ENCODE measurements around the gene PEX5L. TPM values are rescaled to one million over a fixed set of nuclear protein-coding genes. Genes with fewer than 3 reads are reported as not detected.
A peak's percentile ranks its signal among the peaks of the same experiment; 100 is the strongest.

PEX5L gene
- polyA plus RNA-seq, 1 of the 3 experiments (the other 2 are of a cell fraction) = not detected

GRCh38 chr3:179865861-179866505 lies 170.8 kb downstream of the PEX5L start:
- no peak for TF ChIP-seq RFX5 (IDR thresholded peaks at IDR 0.05; ENCODE audit: low read length)
- TF ChIP-seq FOXM1 (IDR thresholded peaks at IDR 0.05; ENCODE audit: low read depth) = no peak
- no peak; the same call in 1 of the 2 replicates for TF ChIP-seq GATA2 (CRISPR knock-in tag; IDR thresholded peaks at IDR 0.05)
- no peak for TF ChIP-seq MEF2A (IDR thresholded peaks at IDR 0.05; ENCODE audit: borderline replicate concordance, low read depth)
- TF ChIP-seq TEAD4 (IDR thresholded peaks at IDR 0.05; ENCODE audit: borderline replicate concordance, insufficient read depth) = no peak
- no peak for TF ChIP-seq RXRA (IDR thresholded peaks at IDR 0.05; ENCODE audit: borderline replicate concordance, low read depth)
- TF ChIP-seq NRF1 (IDR thresholded peaks at IDR 0.05; ENCODE audit: low read depth, low read length) = no peak
- no peak for TF ChIP-seq TAF1 (IDR thresholded peaks at IDR 0.05; ENCODE audit: borderline replicate concordance, low read depth, low read length)
- TF ChIP-seq CTCF (IDR thresholded peaks at IDR 0.05) = no peak
- TF ChIP-seq SMC3 (IDR thresholded peaks at IDR 0.05; ENCODE audit: low read depth, low read length) = no peak
- TF ChIP-seq YY1 (IDR thresholded peaks at IDR 0.05; ENCODE audit: low read depth) = no peak
- TF ChIP-seq MAX (IDR thresholded peaks at IDR 0.05; ENCODE audit: low read depth) = no peak
- no peak for TF ChIP-seq JUND (IDR thresholded peaks at IDR 0.05)
- no peak for TF ChIP-seq ELF1 (IDR thresholded peaks at IDR 0.05)
- no peak for TF ChIP-seq FOSL2 (IDR thresholded peaks at IDR 0.05; ENCODE audit: borderline replicate concordance, low read depth)
- TF ChIP-seq RAD21 (IDR thresholded peaks at IDR 0.05; ENCODE audit: low read length) = no peak
- no peak for TF ChIP-seq TCF12 (IDR thresholded peaks at IDR 0.05)
- no peak for TF ChIP-seq POLR2AphosphoS5 (IDR thresholded peaks at IDR 0.05; ENCODE audit: low read depth, low read length)
- Histone ChIP-seq H3K4me1 (ENCODE audit: control insufficient read depth in 1 of 2, insufficient read depth in 2 of 2, low read depth in 1 of 2, low read length in 1 of 2) (peaks cover 0 to 2% of the 10 kb centered on the region in 2 experiments; a peak in 1 of 4 replicates), H3K9me2 (no peaks in the 10 kb centered on the region), H3K27ac (ENCODE audit: low read depth in 2 of 2, low read length in 1 of 2) (no peak overlapping the region), H3K27me3 (ENCODE audit: insufficient read depth) (no peaks in the 10 kb centered on the region), H4K20me1 (ENCODE audit: insufficient read depth) (no peaks in the 10 kb centered on the region), H3F3A (replicated peaks; ENCODE audit: insufficient read depth) (no peaks in the 10 kb centered on the region), H3K79me2 (ENCODE audit: insufficient read depth) (no peaks in the 10 kb centered on the region), H3K4me3 (ENCODE audit: low read depth in 2 of 2, low read length in 1 of 2) (no peak overlapping the region), H3K4me2 (no peak overlapping the region), H3K9me3 (no peaks in the 10 kb centered on the region), H3K9ac (no peak overlapping the region), H3K36me3 (replicated peaks in 1 of 2; ENCODE audit: control insufficient read depth in 1 of 2, insufficient read depth in 2 of 2, low read length in 1 of 2) (no peaks in the 10 kb centered on the region), H2AFZ (ENCODE audit: low read depth) (no peak overlapping the region)
- DNase-seq = peak; percentile 11
- ChIA-PET CTCF (no interaction called here), POLR2A (no interaction called here)
- 34% methylated on average over 5 of the region's 5 CpGs for WGBS (ENCODE audit: low lambda C conversion rate)

GRCh38 chr3:179861953-179862352 lies 174.8 kb downstream of the PEX5L start:
- H3K4me3 ChIP-seq (ENCODE audit: low read depth in 2 of 2, low read length in 1 of 2) = no peak overlapping the region
- no peaks in the 10 kb centered on the region for H3K9me2 ChIP-seq
- H3K9ac ChIP-seq = no peak overlapping the region
- no peak overlapping the region for H2AFZ ChIP-seq (ENCODE audit: low read depth)
- no peak for TF ChIP-seq NRF1 (IDR thresholded peaks at IDR 0.05; ENCODE audit: low read depth, low read length)
- TF ChIP-seq TCF12 (IDR thresholded peaks at IDR 0.05) = no peak
- TF ChIP-seq GATA2 (CRISPR knock-in tag; IDR thresholded peaks at IDR 0.05) = no peak
- TF ChIP-seq GABPA (IDR thresholded peaks at IDR 0.05; ENCODE audit: low read depth) = no peak
- TF ChIP-seq RFX5 (IDR thresholded peaks at IDR 0.05; ENCODE audit: low read length) = no peak
- no peak for TF ChIP-seq RXRA (IDR thresholded peaks at IDR 0.05; ENCODE audit: borderline replicate concordance, low read depth)
- TF ChIP-seq ELF1 (IDR thresholded peaks at IDR 0.05) = no peak
- TF ChIP-seq CHD2 (IDR thresholded peaks at IDR 0.05; ENCODE audit: low read length, partially characterized antibody) = no peak
- TF ChIP-seq TAF1 (IDR thresholded peaks at IDR 0.05; ENCODE audit: borderline replicate concordance, low read depth, low read length) = no peak
- TF ChIP-seq, protein P1, sequence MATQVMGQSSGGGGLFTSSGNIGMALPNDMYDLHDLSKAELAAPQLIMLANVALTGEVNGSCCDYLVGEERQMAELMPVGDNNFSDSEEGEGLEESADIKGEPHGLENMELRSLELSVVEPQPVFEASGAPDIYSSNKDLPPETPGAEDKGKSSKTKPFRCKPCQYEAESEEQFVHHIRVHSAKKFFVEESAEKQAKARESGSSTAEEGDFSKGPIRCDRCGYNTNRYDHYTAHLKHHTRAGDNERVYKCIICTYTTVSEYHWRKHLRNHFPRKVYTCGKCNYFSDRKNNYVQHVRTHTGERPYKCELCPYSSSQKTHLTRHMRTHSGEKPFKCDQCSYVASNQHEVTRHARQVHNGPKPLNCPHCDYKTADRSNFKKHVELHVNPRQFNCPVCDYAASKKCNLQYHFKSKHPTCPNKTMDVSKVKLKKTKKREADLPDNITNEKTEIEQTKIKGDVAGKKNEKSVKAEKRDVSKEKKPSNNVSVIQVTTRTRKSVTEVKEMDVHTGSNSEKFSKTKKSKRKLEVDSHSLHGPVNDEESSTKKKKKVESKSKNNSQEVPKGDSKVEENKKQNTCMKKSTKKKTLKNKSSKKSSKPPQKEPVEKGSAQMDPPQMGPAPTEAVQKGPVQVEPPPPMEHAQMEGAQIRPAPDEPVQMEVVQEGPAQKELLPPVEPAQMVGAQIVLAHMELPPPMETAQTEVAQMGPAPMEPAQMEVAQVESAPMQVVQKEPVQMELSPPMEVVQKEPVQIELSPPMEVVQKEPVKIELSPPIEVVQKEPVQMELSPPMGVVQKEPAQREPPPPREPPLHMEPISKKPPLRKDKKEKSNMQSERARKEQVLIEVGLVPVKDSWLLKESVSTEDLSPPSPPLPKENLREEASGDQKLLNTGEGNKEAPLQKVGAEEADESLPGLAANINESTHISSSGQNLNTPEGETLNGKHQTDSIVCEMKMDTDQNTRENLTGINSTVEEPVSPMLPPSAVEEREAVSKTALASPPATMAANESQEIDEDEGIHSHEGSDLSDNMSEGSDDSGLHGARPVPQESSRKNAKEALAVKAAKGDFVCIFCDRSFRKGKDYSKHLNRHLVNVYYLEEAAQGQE (IDR thresholded peaks at IDR 0.05; ENCODE audit: low read depth, low read length) = no peak
- no peak for TF ChIP-seq SMC3 (IDR thresholded peaks at IDR 0.05; ENCODE audit: low read depth, low read length)
- no peak for TF ChIP-seq FOSL2 (IDR thresholded peaks at IDR 0.05; ENCODE audit: borderline replicate concordance, low read depth)
- no peak for TF ChIP-seq NFIC (IDR thresholded peaks at IDR 0.05; ENCODE audit: borderline replicate concordance)
- H3F3A ChIP-seq (replicated peaks; ENCODE audit: insufficient read depth) = no peaks in the 10 kb centered on the region
- no peak overlapping the region for H3K4me2 ChIP-seq
- H4K20me1 ChIP-seq (ENCODE audit: insufficient read depth) = no peaks in the 10 kb centered on the region
- DNase-seq = no peak
- no peaks in the 10 kb centered on the region for H3K27me3 ChIP-seq (ENCODE audit: insufficient read depth)
- 56% methylated on average over 4 of the region's 4 CpGs for WGBS (ENCODE audit: low lambda C conversion rate)
- H3K9me3 ChIP-seq = no peaks in the 10 kb centered on the region
- no peaks in the 10 kb centered on the region for H3K79me2 ChIP-seq (ENCODE audit: insufficient read depth)
- ChIA-PET CTCF (no interaction called here), POLR2A (no interaction called here)
- H3K4me1 ChIP-seq (ENCODE audit: control insufficient read depth in 1 of 2, insufficient read depth in 2 of 2, low read depth in 1 of 2, low read length in 1 of 2) = peaks cover 0 to 2% of the 10 kb centered on the region in 2 experiments; a peak in 1 of 4 replicates
- H3K27ac ChIP-seq (ENCODE audit: low read depth in 2 of 2, low read length in 1 of 2) = no peak overlapping the region
- H3K36me3 ChIP-seq (replicated peaks in 1 of 2; ENCODE audit: control insufficient read depth in 1 of 2, insufficient read depth in 2 of 2, low read length in 1 of 2) = no peaks in the 10 kb centered on the region

Measured in SK-N-SH (cell line).